ENCODE measurements around the gene HDAC9.
"Not testable (repeated sequence)": the region's sequence is repeated elsewhere in the genome, so short reads cannot be mapped to it uniquely, and the experiment has no call there.

Gene HDAC9

GRCh38 chr7:18900803-18901202, 405.3 kb downstream of the HDAC9 start:
- DNase-seq (ENCODE audit: low spot score) = no peak

- no peak for DNase-seq (ENCODE audit: low spot score)
Observed at GRCh38 chr7:18901351-18901750, 405.8 kb downstream of the HDAC9 start.

- no peak for DNase-seq (ENCODE audit: low spot score)
Observed at GRCh38 chr7:18901982-18902421, 406.5 kb downstream of the HDAC9 start.

GRCh38 chr7:18902892-18903291, 407.3 kb downstream of the HDAC9 start:
- no peak for DNase-seq (ENCODE audit: low spot score)

GRCh38 chr7:18903695-18904094, 408.1 kb downstream of the HDAC9 start:
- no peak for DNase-seq (ENCODE audit: low spot score)

GRCh38 chr7:18905316-18905943, 409.9 kb downstream of the HDAC9 start:
- DNase-seq (ENCODE audit: low spot score) = no peak

- DNase-seq (ENCODE audit: low spot score) = no peak
Observed at GRCh38 chr7:18906901-18907300, 411.4 kb downstream of the HDAC9 start.

- DNase-seq (ENCODE audit: low spot score) = no peak
Observed at GRCh38 chr7:18913106-18913505, 417.6 kb downstream of the HDAC9 start.

GRCh38 chr7:18916826-18917225, 421.3 kb downstream of the HDAC9 start:
- no peak for DNase-seq (ENCODE audit: low spot score)

- DNase-seq (ENCODE audit: low spot score) = no peak
Observed at GRCh38 chr7:18927134-18927533, 431.6 kb downstream of the HDAC9 start.

- DNase-seq (ENCODE audit: low spot score) = no peak
Observed at GRCh38 chr7:18936265-18936664, 440.7 kb downstream of the HDAC9 start.

GRCh38 chr7:18939771-18940592, 444.4 kb downstream of the HDAC9 start:
- DNase-seq (ENCODE audit: low spot score) = no peak

GRCh38 chr7:18940593-18941134, 445.1 kb downstream of the HDAC9 start:
- DNase-seq (ENCODE audit: low spot score) = no peak

- no peak for DNase-seq (ENCODE audit: low spot score)
Observed at GRCh38 chr7:18941207-18941606, 445.7 kb downstream of the HDAC9 start.

- DNase-seq (ENCODE audit: low spot score) = no peak
Observed at GRCh38 chr7:18948521-18948920, 453.0 kb downstream of the HDAC9 start.

- no peak for DNase-seq (ENCODE audit: low spot score)
Observed at GRCh38 chr7:18952846-18953245, 457.3 kb downstream of the HDAC9 start.

- no peak for DNase-seq (ENCODE audit: low spot score)
Observed at GRCh38 chr7:18958627-18959026, 463.1 kb downstream of the HDAC9 start.

GRCh38 chr7:18960725-18961124, 465.2 kb downstream of the HDAC9 start:
- DNase-seq (ENCODE audit: low spot score) = no peak

GRCh38 chr7:18962031-18962430, 466.5 kb downstream of the HDAC9 start:
- DNase-seq (ENCODE audit: low spot score) = no peak

- DNase-seq (ENCODE audit: low spot score) = no peak
Observed at GRCh38 chr7:18965657-18966056, 470.1 kb downstream of the HDAC9 start.

- DNase-seq (ENCODE audit: low spot score) = not testable (repeated sequence)
Observed at GRCh38 chr7:18967755-18968154, 472.2 kb downstream of the HDAC9 start.

- no peak for DNase-seq (ENCODE audit: low spot score)
Observed at GRCh38 chr7:18971839-18972238, 476.3 kb downstream of the HDAC9 start.

GRCh38 chr7:18974803-18975202, 479.3 kb downstream of the HDAC9 start:
- DNase-seq (ENCODE audit: low spot score) = no peak
